Germinal center (tissue), 1 donor: ENCODE results near the gene MED14.

Experiments used
- DNase-seq: peaks from one replicate; pipeline ENCODE4 v3.0.0; 2012; ENCODE audit warnings: mixed read lengths, low spot score

MED14 gene

GRCh38 chrX:40603446-40603845, 131.9 kb downstream of the MED14 start:
- no peak for DNase-seq
